ENCODE results near the gene NAA80. TPM values are rescaled to one million over a fixed set of nuclear protein-coding genes. Genes with fewer than 3 reads are reported as not detected.
A peak's percentile ranks its signal among the peaks of the same experiment; 100 is the strongest.

NAA80 gene
- total and polyA plus RNA-seq, 2 of the 13 experiments (the other 11 are each of a cell fraction or from before 2014, with no cell fraction given): 3.4 to 8.7 TPM

GRCh38 chr3:50272911-50273688 lies 26.1 kb downstream of the NAA80 start (continued):
- TF ChIP-seq SMARCC2 (IDR thresholded peaks at IDR 0.05) (no peak), TBP (CRISPR knock-in tag; IDR thresholded peaks at IDR 0.05) (no peak), ZNF597 (CRISPR knock-in tag; IDR thresholded peaks at IDR 0.05) (no peak), MATR3 (CRISPR knock-in tag; IDR thresholded peaks at IDR 0.05) (no peak), FOXC1 (CRISPR knock-in tag; IDR thresholded peaks at IDR 0.05; ENCODE audit: borderline replicate concordance) (peak; percentile 46; the same call in 1 of the 2 replicates), ARID3A (IDR thresholded peaks at IDR 0.05; ENCODE audit: low read depth, low read length) (no peak), RBM39 (IDR thresholded peaks at IDR 0.05; ENCODE audit: low read depth, low read length, poor library complexity, severe bottlenecking) (no peak), ATF4 (CRISPR knock-in tag; IDR thresholded peaks at IDR 0.05) (no peak), MLXIP (CRISPR knock-in tag; IDR thresholded peaks at IDR 0.05; ENCODE audit: borderline replicate concordance) (no peak), HNF4A (CRISPR knock-in tag; IDR thresholded peaks at IDR 0.05) (no peak), ZNF780A (CRISPR knock-in tag; IDR thresholded peaks at IDR 0.05) (no peak), SNAPC5 (CRISPR knock-in tag; IDR thresholded peaks at IDR 0.05; ENCODE audit: borderline replicate concordance) (no peak), ZNF713 (CRISPR knock-in tag; IDR thresholded peaks at IDR 0.05) (peak; percentile 82; the same call in 1 of the 2 replicates), ZNF207 (IDR thresholded peaks at IDR 0.05; ENCODE audit: borderline replicate concordance) (no peak), GFI1 (CRISPR knock-in tag; IDR thresholded peaks at IDR 0.05; ENCODE audit: borderline replicate concordance) (no peak), NFE2L2 (IDR thresholded peaks at IDR 0.05; ENCODE audit: low read length) (no peak), ETV5 (CRISPR knock-in tag; IDR thresholded peaks at IDR 0.05; ENCODE audit: borderline replicate concordance) (peak; percentile 40; the same call in 1 of the 2 replicates), SMAD3 (CRISPR knock-in tag; IDR thresholded peaks at IDR 0.05) (0 out of 2 replicates have a peak, but pooled peaks have one; percentile 63), ZBTB38 (CRISPR knock-in tag; IDR thresholded peaks at IDR 0.05) (peak; percentile 99), SOX5 (CRISPR knock-in tag; IDR thresholded peaks at IDR 0.05; ENCODE audit: borderline replicate concordance) (0 out of 2 replicates have a peak, but pooled peaks have one; percentile 21), ZNF441 (CRISPR knock-in tag; IDR thresholded peaks at IDR 0.05; ENCODE audit: borderline replicate concordance) (no peak), MTERF4 (CRISPR knock-in tag; IDR thresholded peaks at IDR 0.05) (0 out of 2 replicates have a peak, but pooled peaks have one; percentile 42)
